ENCODE measurements around the gene VWA1.
"Not testable (repeated sequence)": the region's sequence is repeated elsewhere in the genome, so short reads cannot be mapped to it uniquely, and the experiment has no call there.

The VWA1 gene

DNA sequence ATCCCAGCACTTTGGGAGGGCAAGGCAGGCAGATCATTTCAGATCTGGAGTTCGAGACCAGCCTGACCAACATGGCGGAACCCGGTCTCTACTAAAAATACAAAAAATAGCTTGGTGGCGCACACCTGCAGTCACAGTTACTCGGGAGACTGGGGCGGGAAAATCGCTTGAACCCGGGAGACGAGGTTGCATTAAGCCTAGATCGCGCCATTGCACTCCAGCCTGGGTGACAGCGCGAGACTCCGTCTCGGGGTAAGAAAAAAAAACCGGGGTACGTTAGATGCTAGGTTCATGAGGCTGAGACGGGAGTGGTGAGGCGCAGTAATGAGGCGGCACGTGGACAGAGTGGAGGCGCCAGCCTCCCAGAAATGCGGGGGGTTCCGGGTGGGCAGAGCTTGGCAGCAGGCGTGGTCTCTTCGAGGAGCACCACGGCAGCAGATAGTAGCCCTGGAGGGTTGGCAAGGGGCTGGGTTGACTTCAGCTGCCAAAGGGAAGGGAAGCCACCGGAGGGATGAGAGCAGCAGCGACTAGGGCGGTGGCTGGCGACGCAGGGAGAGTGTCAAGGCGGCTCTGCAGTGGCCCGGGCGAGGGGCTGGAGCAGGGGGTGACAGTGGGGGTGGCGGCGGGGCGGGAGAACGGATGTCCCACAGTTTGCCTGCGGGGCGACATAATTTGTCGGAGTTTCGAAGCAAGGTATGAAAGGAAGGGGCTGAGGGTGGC lies 29.2 kb upstream of the VWA1 start:
- DNase-seq = no peak

DNA sequence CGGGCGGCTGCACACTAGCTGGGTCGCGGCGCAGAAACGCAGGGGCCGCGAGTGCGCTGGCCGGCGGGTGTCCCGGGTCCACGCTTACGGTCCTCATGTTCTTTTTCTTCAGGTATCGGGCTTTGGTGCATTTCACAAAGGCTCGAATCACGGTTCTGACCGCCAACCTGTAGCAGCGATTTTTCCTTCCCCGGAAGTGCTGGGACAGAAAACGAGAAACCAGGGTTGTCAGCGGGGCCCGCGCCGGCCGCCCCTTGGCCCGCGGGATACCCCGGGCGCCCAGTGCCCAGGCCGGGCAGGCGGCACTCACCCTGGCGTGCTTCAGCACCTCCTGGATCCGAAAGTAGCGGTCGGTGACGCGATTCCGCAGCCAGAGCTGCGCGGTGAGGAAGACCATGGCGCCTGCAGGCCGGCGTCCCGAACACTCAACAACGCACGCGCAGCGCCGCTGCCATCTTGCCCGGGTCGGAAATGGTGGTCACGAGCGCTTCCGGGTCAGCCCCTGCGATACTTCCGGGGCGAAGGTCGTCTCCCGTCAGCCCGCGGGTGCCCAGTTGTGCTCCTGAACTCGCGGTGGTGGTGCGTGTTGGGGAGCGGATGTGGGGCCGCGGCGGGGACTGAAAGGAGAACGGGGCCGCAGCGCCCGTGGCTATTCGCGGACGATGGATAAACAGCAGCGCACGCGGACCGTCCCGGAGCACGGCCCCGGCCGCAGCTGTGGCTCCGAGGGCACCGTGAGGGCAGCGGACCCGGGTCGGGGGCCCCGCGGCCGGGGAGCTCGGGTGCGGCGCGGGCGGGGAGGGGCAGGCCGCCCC lies 28.5 kb upstream of the VWA1 start, which contains the start of gene MRPL20:
TSS of gene MRPL20 (minus strand) at position 473 of the 815 bp plus-strand sequence. CDS start at position 397, 76 bp downstream.
- peak; percentile 91 to 95 for DNase-seq

DNA sequence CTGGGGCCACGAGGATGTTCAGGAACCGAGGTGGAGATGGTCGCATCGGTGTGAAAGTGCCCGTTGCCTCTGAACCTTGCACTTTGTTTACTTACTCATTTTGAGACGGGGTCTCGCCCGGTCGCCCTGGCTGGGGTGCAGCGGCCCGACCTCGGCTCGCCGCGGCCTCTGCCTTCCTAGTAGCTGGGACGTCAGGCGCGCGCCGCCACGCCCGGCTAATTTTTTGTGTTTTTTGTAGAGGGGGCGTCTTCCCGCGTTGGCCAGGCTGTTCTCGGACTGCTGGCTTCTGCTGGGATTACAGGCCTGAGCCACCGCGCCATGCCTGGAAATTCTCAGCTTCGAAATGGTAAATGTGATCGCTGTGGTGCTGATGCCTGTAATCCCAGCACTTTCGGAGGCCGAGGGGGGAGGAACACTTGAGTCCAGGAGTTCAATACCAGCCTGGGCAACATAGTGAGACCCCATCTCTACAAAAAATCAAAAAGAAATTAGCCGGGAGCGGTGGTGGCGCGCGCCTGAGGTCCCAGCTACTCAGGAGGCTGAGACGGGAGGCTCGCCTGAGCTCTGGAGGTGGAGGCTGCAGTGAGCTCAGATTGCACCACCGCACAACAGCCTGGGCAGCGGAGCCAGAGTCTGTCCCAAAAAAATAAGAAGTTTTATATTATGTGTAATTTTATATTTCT lies 27.7 kb upstream of the VWA1 start:
- DNase-seq = peak; percentile 29 to 33

DNA sequence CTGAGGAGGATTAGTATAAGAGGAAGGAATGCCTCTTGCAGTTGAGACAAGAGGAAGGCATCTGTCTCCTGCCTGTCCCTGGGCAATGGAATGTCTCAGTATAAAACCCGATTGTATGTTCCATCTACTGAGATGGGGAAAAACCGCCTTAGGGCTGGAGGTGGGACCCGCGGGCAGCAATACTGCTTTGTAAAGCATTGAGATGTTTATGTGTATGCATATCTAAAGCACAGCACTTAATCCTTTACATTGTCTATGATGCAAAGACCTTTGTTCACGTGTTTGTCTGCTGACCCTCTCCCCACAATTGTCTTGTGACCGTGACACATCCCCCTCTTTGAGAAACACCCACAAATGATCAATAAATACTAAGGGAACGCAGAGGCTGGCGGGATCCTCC lies 25.3 kb upstream of the VWA1 start:
- not testable (repeated sequence) for DNase-seq

DNA sequence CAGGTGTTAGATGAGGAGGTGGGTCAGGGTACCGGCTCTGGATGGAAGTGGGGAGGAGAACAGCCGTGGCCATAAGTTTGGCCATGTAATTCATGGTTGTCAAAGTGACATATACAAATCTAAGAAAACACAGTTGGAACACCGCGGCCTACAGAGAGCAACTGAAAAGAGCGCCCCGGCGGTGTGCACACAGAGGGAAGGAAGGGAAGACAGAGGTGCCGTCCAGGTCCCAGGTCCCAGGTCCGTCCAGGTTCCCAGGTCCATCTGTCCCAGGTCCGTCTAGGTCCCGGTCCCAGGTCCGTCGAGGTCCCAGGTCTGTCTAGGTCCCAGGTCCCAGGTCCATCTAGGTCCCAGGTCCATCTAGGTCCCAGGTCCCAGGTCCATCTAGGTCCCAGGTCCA lies 23.9 kb upstream of the VWA1 start:
- DNase-seq = no peak

DNA sequence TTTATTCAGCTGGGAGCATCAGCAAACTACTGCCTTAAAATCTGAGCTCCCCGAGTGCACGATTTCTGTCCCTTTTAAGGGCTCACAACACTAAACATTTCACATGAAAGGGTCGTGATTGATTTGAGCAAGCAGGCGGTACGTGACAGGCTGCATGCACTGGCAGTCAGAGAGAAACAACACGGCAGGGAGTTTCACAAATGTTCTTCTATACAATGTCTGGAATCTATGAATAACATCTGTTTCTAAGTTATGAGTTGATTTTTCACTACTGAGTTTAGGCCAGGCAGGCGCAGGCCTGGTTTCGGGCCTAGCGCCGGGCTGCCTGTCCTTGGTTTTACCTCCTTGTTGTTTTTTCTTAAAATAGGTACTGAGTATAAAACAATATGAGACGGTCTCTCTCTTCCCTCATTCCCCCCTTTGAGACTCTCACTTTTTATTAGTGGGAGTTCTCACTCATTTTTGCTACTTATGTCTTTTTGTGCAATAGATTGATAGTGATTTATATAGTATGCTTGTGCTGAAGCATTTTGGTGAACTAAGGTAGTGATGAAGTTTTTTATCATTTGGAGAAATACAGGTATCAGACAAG lies 23.1 kb upstream of the VWA1 start:
- DNase-seq = not testable (repeated sequence)

DNA sequence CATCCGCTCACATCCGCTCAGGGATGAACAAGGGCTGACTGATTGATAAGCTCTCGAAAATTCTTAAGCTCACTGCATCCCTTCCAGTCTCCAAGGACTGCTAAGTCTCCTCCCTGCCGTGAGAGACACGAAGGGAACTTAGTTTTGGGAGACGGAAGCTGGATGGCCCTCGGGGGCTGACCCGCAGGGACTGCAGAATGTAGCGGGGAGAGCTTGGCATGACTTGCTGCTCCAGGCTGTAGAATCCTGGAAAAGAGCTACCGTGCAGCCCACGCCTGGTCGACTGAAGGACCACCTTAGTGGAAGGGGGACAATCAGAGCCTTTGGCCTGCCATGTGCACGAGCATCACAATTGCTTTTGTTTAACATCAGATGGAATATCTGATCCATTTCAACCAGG lies 19.7 kb upstream of the VWA1 start:
- DNase-seq = no peak

DNA sequence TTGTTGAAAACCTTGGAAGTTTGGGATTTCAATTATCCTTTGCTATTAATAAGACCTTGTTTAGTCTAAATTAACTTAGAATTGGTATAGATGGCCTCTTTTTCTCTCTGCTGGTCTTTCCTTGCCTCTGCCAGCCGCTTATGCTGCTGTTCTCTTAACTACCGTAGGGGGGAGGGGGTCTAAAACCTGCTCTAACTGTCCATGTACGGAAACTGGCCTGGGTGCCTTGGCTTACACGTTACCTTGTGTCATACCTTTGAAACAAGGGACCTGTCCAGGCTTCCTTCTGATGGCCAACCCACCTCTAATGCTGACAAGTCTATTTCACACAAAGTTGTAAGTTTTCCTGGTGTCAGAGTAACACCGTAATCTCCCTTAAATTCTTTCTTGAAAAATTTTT lies 18.1 kb upstream of the VWA1 start:
- DNase-seq = not testable (repeated sequence)

DNA sequence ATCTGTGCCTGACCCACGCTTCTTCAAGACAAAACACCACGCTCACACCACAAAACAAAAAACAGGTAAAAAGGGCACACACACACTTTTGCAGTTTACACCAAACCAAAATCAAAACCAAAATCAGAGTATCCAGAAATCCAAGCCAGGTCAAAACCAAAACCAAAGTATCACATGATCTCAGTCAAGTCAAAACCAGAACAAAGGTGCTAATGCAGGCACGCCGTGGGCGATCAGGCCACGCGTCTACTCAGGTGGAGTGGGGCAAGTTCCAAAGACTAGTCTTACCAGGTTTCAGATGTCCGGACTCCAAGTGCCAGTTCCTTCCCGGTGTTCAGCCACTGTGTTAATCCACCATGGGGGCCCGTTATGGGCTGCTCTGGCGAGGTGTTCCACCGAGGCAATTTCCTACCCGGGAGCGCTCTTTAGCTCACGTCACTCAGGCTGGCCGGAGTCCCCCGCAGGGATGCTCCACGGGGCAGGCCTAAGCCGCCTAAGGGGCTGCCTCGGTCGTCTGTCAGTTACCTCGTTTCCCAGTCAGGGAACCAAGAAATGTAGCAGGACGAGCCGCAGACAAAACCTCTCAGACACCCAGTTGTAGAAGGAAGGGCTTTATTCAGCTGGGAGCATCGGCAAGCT lies 17.5 kb upstream of the VWA1 start:
- not testable (repeated sequence) for DNase-seq

DNA sequence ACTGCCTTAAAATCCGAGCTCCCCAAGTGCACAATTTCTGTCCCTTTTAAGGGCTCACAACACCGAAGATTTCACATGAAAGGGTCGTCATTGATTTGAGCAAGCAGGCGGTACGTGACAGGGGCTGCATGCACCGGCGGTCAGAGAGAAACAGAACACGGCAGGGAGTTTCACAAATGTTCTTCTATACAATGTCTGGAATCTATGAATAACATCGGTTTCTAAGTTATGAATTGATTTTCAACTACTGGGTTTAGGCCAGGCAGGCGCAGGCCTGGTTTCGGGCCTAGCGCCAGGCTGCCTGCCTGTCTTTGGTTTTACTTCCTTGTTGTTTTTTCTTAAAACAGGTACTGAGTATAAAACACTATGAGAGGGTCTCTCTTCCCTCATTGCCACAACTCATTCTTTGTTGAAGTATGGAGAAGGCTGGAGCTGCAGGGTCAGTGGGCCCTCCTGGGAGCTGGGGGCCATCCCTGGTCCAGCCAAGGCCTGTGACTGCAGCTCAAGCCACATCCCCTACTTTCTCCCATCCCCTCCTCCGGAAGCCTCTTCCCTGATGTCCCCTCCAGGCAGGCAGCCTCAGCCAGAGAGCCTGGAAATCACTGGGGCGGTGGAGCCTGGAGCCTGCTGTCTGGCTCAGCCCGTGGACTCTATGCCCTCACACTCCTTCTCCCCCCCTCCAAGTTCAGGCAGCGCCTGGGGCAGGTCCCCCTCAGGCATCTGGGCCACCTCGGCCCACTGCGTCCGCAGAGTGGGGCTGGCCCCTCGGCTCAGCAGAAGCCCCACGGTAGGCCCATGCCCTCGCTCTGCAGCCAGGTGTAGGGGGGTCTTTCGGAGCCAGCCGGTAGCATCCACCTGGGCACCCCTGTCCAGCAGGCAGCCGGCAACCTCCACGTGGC lies 16.8 kb upstream of the VWA1 start:
- DNase-seq = no peak

DNA sequence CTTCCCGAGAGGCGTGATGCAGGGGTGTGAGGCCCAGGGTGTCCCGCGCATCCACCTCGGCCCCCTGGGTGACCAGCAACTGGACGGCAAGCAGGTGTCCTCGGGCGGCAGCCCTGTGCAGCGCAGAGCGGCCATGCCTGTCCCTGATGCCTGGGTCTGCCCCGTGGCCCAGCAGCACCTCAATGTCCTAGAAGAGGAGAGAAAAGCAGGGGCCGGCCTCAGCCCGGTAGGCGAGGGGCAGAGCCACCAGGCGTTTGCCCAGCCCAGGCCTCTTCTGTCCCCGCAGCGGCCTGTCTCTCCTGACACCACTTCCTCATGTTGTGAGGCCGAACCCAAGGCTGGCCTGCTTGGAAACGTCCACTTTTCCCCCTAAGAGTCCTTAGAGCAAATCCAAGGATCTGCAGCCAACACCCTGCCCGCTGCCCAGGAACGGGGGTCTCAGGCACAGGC lies 16.1 kb upstream of the VWA1 start:
- no peak for DNase-seq

DNA sequence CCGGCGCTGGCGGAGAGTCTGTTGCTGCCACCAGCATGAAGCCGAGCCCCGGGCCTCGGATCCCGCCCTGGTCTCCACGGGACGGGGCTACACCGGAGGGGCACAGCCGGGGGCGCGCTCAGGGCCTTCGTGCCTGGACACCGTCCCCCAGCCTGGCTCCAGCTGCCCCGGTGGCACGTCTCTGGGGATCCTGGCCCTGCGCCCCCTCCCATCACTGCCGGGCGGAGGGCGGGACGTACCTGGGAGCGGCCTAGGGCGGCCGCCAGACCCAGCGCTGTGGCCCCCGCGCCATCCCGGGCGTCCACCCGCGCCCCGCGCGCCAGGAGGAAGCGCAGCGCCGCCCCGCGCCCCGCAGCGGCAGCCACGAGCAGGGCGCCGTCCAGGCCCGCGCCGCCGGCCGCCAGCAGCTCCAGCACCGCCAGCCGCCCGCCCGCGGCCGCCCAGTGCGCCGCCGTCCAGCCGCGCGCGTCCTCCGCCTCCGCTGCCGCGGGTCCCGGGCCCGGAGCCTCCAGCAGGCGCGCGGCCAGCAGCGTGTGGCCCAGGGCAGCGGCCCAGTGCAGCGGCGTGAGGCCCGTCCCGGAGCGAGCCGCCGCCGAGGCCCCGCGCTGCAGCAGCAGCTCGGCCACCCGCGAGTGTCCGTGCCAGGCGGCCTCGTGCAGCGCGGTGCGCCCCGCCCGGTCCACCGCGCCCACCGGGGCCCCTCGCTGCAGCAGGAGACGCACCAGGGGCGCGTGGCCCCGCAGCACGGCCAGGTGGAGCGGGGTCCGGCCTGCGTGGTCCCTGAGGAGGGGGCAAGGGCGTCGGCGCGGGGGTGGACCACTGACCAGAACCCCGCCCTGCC lies 15.5 kb upstream of the VWA1 start:
- DNase-seq = no peak

DNA sequence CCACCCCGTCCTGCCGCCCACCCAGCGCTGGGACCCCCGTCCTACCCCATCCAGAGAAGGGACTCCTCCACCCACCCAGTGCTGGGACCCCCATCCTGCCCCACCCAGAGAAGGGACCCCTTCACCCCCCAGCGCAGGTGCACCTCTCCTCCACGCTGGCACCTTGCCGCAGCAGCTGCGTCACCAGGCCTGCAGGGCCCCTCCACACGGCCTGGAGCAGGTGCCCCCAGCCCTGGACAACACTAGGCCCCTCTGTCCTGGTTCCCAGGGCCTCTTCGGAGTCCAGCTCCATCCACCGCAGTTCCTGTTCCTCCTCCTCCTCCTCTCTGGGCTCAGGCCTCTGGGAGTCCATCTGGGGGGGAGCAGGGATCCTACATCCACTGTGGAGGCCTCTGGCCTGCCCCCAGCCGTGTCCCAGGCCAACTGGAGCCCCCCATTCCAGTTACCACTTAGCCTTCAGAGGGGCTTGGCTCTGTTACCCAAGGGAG lies 14.8 kb upstream of the VWA1 start:
- no peak for DNase-seq

DNA sequence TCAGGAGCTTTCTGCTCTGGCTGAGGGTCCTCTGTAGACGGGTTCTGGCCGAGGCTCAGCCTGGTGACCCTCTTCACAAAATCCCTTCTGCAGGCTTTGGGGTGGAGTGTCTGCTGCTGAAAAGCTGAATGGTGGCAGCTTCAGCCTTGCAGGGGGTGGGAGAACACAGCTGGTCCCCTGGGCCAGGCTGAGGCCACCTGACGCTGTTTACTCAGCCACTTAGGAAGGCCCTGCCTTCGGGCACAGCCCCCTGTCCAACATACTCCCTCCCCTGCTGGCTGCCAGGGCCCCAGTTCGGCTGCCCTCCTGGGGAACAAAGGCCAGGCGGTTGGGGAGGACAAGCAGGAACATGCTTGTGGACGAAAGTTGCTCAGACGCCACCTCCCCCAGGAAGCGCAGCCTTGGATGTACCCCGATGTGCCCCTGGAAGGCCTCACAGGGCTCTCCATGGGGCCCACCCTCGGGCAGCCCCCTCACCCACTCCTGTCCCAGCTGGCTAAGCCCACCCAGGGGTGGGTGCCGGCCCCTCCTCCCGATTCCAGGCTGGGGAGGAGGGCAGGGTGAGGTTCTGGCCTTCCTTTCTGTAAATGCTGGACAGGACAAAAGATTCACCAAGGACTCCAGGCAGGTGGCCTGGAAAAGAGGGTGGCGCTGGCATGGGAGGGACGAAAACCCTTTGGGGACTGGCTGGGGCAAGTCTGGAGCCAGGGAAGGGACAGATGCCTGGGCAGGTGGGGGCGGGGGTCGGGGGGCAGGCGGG lies 14.2 kb upstream of the VWA1 start, which contains the start of gene ANKRD65:
TSS of gene ANKRD65 (minus strand) at position 130 of the 760 bp plus-strand sequence. CDS start 271 bp downstream, outside the sequence.
- no peak for DNase-seq

DNA sequence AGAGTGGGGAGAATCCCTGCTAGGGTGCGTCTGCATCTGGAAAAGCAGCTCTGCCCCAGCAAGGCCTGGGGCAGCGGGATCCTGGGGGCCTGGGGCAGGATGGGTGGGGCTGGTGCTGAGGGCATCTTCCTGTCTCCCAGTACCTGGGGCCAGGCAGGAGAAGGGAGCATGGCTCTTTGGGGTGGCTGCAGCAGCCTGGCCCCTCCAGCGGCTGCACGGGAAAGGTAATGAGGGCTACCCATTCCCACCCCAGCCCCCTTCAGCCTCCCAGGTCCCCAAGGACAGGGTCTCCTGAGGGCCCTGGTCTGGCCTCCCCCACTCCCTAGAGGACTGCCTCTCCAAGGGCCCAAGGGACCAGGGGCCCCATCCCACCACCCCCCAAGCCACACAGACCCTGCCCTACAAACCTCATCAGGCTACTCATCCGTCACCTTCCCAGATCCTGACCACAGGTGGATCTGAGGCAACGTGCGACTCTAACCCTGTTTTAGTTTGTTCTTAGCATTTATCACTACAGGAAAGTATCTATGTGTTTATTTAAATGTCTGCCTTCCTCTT lies 13.5 kb upstream of the VWA1 start:
- no peak for DNase-seq

DNA sequence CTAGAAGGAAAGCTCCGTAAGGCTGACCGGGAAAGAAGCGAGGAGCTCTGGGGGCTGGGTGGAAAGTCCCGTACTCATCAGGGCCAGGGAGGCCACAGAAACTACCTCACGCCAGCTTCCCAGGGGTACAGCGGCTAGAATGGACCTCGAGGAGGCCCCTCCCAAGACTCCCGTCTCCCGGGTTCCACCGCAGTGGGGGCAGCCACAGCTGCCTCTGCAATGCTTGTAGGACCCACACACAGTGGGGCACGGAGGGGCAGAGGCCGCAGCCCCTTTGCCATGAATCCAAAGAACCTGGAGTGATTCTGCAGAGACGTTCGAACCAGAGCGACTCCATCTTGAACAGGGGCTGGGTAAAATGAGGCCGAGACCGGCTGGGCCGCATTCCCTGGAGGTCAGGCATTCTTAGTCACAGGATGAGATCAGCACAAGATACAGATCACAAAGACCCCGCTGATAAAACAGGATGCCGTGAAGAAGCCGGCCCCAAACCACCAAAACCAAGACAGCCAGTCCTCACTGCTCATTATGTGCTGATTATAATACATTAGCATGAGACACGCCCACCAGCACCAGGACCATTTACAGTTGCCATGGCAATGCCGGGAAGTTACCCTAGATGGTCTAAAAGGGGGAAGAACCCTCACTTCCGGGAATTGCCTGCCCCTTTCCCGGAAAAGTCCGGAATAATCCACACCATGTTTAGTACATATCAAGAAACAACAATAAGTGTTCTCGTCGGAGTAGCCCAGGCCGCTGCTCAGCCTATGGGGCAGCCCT lies 12.8 kb upstream of the VWA1 start:
- no peak for DNase-seq

DNA sequence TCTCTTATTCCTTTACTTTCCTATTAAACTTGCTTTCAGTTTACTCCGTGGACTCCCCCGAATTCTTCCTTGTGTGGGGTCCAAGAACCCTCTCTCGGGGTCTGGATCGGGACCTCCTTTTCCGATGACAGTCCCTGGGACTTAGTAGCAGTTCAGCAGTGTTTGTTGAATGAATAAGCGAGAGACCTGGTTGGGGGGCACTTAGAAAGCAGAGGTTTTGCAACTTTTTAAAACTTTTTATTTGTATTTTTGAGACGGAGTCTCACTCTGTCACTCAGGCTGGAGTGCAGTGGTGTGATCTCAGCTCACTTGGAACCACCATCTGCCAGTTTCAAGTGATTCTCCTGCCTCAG lies 12.3 kb upstream of the VWA1 start:
- no peak for DNase-seq

DNA sequence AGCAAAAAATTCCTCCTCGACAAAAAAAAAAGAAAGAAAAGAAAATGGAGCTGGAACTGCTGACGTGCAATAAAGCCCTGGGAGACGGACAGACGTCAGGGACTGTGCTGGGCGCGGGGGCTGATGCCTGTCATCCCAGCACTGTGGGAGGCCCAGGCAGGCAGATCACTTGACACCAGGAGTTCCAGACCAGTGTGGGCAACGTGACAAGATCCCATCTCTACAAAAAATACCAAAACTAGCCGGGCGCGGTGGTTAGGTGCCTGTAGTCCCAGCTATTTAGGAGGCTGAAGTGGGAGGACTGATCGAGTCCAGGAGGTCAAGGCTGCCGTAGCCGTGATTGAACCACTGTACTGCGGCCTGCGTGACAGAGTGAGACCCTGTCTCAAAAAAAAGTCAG lies 10.8 kb upstream of the VWA1 start:
- no peak for DNase-seq

DNA sequence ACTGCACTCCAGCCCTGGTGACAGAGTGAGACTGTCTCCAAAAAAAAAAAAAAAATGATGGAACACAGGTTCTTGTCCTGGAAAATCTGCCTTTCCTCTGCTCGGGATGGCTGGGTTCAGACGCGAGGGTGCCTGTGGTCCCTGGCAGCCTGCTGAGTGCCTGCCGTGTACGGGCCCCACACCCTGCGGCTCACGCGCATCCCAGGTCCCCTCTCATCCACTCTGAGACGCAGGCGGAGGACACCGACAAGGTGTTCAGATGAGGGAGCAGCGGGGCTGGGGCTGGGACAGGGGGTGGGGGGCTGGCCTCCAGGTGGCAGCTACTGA lies 10.1 kb upstream of the VWA1 start:
- DNase-seq = no peak
